C4-2B (cell line): ENCODE results near the gene HEXIM2.

Experiments used
- H3K27ac ChIP-seq: fragments of 450-650 bp; 2 replicates; pipeline ENCODE4 v1.5.1; 2017
- CTCF ChIP-seq: fragments of 450-650 bp; conservative IDR thresholded peaks from 2 replicates; pipeline ENCODE4 v1.5.1; 2017; ENCODE audit warnings: mild to moderate bottlenecking
- ZFX ChIP-seq: fragments of 450-650 bp; IDR thresholded peaks from 2 replicates; pipeline ENCODE4 v1.6.1; 2017

The HEXIM2 gene

GRCh38 chr17:45186801-45187354, 25.2 kb downstream of the HEXIM2 start:
- no peak overlapping the region for H3K27ac ChIP-seq
- TF ChIP-seq ZFX (no peak), CTCF (no peak)

- TF ChIP-seq ZFX = no peak
- H3K27ac ChIP-seq = no peak overlapping the region
Measured at GRCh38 chr17:45189009-45189408, 27.3 kb downstream of the HEXIM2 start.

GRCh38 chr17:45190503-45191255, 29.0 kb downstream of the HEXIM2 start:
- no peak overlapping the region for H3K27ac ChIP-seq
- TF ChIP-seq CTCF (no peak), ZFX (0 out of 2 replicates have a peak, but pooled peaks have one; percentile 17)

- no peak overlapping the region for H3K27ac ChIP-seq
- no peak for TF ChIP-seq ZFX
- no peak for TF ChIP-seq CTCF
Measured at GRCh38 chr17:45195424-45195823, 33.7 kb downstream of the HEXIM2 start.

GRCh38 chr17:45197108-45197507, 35.4 kb downstream of the HEXIM2 start:
- TF ChIP-seq ZFX (no peak), CTCF (no peak)
- H3K27ac ChIP-seq = peak overlapping the region; percentile 24

GRCh38 chr17:45197555-45198334, 36.1 kb downstream of the HEXIM2 start:
- TF ChIP-seq CTCF = peak; percentile 100
- no peak for TF ChIP-seq ZFX
- peak overlapping the region; percentile 24 for H3K27ac ChIP-seq

GRCh38 chr17:45200701-45201100, 39.0 kb downstream of the HEXIM2 start:
- no peak overlapping the region for H3K27ac ChIP-seq
- no peak for TF ChIP-seq ZFX
- TF ChIP-seq CTCF = no peak
